Kidney tubule cell (primary cell): Measurements from ENCODE around the gene SP140.

ENCODE experiments used
- DNase-seq: peaks from one replicate; pipeline ENCODE4 v3.0.0-alpha.2; 2018; ENCODE audit warnings: low spot score

The SP140 gene

DNA sequence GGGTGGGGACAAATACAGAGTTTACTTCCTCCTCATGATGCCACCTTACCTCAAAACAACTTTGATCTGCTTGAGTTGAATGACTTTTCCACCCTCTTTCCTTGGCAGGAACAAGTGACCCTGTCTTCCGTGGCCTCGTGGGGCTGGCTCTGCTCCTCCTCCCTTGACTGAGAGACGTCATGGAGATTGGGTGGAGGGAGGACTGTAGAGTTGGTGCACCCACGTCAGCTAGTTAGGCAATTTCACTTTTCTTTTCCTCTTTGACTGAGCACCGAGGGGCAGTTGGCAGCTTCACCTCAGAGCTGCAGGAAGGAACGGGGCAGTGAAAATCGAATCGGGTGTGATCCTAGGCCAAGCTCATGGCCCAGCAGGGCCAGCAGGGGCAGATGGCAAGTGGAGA, at the start of gene SP140:
TSS of gene SP140 (plus strand) at position 251 of the 400 bp plus-strand sequence. CDS start at position 360, 109 bp downstream.
- no peak for DNase-seq

DNA sequence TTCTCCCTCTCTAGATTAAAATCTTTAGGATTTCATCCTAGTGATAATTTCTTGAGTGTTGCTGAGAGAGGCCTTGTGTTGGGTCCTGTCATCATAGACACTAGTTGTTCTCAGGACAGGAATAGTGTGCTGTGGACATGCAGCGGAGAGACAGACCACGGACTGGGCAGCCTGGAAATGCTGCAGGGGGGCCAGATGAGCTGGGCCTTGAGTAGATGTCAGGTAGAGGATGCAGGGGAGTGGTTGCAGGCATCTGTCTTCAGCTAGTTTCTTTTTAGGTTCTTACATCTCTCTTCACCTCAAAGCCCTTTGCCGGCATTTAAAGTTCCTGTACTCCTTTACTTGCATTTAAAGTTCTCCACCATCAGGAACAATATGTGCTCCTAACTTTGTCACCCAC, 48.5 kb upstream of the SP140 start:
- no peak for DNase-seq

DNA sequence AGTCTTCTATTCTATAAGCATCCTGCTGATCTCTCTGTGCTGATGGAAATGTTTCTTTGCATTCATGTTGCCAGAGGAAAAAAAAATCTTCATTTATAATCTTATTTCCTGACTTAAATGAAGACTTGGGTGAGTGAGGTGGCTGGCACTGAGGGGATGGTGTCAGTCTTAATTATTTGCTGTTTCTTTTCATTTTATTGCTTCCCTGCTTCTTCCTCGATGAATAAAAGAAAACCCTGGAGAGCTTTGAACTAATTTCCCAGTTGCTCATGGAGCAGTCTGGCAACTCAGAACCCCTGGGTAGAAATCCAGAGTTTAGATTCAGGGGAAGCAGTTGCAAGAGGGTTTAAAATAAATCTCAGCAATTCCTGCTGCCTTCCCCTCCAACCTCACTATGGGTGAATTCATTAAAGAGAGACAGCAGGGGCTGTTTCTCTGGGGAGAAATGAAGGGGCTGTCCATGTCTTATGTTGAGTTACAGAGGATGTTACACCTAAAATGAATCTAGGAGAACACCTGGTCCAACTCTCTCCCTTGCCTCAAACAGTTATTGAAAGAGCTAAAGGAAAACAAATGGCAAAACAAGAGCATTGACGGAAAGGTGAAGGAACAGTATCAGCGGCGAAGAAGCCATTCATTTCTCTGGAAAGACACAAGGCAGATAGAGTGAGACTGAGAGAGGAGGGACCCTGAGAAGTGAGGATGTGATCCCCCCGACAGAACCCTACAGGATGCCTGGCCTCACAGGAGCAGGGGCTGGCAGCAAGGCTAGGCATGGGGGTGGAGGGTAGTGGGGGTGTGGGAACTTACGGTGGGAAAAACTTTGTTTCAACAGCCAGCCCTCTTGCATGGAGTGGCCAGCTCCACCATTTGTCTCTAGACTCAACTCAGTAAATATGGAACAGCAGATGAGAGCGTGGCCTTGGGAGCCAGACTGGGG, 46.7 kb upstream of the SP140 start:
- no peak for DNase-seq

DNA sequence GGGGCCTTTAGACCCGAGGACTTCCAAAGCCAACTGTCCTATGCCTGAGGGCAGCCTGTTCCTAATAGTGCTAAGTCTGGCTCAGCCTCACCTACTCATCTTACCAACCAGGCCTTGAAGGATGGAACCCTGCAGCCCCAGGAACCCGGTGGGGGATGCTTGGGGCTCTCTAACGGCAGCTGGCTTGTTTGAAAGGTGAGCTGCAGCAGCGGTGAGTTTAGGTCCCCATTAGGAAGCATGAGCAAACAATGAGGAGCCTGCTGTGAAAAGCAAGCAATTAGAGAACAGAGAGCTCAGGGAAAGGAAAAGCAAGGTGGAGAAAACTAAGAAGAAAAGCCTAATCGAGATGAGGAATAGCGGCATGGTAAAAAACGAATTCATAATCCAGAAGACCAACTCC, 45.6 kb upstream of the SP140 start:
- DNase-seq = no peak

DNA sequence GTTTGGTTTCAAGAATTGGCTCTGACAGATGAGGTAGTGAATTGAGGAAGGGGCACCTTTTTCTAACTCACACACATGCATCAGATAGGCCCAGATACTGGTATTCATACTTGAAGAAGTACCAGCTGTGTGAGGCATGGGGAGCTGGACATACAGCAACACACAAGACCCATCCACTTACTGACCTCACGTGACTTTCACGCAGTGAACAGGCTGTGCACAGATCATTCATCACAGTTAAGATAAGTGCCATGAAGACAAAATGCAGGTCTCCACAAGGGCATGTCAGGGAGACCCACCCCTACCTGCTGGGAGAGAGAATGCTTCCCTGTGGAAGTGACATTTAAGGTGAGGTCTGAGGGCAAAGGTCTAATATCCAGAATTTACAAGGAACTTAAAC, 44.3 kb upstream of the SP140 start:
- no peak for DNase-seq

DNA sequence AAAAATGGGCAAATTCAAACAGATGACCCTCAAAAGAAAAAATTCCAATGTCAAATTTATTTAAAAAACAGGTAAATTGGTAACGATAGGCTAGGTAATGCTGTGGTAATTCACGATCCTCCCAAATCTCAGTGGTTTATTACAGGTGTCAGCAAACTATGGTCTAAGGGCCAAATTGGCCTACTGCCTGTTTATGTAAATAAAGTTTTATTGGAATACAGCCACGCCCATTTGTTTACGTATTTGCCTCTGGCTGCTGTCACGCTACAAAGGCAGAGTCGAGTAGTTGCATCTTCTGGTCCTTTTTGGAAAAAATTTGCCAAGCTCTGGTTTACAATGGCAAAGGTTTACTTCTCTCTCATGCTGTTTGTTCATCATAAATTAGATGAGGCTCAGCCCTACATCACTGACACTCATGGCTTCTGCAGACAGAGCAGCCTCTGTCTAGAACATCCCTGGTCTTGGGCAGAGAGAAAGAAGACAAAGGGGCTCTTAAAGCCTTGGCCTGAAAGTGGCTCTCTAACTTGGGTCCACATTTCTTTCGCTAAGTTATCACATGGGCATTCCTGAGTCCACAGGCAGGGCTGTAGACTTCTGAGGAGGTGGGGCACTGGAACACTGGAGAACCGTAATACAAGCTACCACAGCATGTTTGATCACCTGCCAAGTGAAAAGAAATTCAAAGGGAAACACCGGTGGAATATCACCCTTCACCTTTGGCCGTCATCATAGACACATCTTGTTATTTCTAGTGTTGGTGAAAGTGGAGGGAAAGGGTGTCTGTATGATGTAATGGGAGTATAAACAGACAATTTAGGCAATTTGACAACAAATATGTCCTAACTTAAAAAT, 40.6 kb upstream of the SP140 start:
- DNase-seq = peak; percentile 12

DNA sequence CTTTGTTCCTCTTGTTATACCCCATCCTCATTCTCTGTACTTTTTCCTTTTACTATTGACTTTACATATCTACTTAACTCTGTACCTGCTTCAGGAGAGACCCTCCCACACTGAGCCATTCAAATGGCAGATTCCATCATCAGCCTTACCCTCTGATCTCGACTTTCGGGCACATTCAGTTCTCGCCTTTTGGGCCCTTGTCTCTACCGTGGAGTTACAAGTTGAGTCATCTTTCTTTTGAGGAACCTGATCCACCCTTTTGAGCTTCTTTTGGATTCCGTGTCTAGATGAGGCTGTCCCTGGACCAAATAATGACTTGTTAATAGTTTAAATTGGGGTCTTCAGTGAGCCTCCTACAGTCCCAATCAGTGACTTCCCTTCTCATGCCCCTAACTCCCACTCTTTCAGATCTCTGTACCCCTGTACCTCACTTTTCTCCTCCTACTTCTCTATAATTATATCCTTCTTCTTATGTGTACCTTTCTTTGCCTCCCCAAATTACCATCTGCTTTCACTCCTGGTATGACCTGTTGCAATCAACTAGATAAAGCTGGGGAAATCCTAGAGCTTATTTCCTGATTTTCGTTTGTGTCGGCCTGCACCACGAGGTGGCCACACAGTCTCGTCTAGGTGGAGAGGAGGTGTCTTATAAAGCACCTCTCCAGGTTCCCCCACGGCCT, 23.0 kb upstream of the SP140 start:
- DNase-seq = no peak

DNA sequence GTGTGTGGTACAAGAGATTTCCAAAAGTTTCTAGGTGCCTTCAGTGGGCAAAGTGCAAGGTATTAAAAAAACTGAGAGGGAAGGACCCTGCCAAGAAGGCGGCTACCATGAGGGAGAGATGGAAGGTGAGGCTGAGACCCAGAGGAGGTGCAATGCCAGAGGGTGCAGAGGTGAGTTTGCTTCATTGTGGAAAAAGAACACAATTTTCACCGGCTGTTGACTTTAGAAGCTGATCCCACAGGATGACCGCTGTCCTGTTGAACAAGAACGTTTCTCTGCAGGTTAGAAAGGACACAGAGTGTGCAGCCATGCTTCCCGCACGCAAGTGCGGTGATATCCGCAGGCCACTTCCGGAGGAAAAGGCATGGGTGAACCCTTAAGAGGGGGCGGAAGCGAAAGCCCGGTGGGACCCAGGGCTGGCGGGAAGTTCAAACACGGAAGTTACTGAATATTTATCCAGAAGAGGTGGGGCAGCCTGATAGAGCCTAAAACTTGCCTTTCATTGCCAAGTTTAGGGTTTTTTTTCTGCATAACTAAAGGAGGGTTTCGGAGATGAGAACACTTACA, 22.3 kb upstream of the SP140 start:
- no peak for DNase-seq

DNA sequence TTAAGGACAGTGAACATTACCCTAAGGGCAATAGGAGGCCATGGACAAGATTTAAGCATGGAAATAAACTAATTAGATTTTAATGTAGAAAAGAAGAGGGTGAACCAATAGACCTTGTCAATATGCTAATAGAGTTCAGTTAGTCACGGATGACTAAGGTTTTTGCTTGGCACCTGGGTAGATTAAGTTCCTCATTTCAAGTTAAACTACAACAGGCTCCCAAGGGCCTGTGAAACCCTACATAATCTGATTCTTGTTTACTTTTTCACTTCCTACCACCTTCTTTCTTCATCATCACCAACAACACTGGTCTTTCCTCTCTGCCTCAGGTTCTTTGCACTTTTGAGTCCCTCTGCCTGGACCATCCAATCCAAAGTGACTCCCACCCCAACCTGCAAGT, 20.5 kb upstream of the SP140 start:
- peak; percentile 44 for DNase-seq

DNA sequence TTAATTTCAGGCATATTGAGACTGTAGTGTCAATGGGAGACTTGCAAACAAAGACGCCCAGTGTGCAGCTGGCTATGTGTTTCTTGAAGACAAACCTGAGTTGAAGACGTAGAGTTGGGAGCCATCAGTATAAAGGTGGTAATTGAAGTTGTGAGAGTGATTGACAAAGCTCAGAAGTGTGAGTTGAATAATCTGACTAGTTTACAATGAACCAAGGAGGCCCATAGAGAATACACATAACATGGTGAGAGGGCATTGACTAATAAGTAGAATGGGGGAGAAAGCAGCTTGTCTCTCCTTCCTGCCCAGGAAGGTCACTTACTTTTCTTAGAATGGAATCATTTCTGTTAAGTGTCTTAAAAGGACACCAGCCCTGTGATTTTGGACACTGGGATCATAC, 19.8 kb upstream of the SP140 start:
- DNase-seq = no peak

DNA sequence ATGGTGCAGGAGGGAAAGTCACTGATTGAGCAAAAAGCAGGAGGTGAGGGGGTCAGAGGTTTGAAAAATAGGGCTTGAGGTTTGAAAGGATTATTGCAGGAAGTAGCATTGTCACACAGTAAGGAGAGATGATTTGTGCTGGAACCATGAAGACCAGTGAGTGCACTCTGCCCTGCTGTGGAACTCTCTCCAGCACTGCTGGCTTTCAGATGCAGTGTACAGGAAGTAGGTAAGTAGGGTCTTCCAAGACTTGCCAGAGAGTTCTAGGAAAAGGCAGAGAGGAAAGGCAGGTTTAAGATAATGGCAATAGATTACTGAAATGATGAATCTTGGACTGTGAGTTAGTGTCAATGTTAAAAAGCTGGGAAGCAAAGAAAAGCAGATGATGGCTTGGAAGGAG, 17.0 kb upstream of the SP140 start:
- DNase-seq = no peak

DNA sequence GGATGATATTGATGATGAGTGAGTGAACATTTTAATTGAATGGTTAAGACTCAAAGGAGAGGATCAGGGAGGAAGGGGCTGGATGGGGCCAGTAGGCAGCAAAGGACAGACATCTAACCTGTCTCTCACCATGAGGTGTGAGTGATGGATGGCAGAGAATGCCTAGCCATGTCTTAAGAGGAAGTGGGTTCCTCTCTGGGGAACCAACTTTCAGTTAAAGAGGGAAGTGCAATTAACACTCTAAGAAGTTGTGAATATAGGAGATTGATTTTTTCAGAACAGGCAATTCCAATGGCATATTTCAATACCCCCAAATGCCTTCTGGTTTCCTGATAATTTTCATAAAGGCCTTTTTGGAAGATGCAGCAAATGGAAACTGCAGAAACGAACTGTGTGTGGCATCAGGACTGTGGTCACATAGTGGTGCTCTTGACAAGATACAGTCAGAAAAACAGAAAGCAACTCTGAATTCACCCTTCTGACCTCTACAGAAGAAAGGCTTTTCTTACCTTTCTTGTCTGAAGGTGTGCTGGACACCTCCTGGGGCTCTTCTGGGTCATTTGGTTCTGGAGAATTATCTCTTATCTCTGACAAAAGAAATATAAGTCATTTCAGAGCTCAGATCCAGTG, 16.0 kb upstream of the SP140 start:
- DNase-seq = no peak

DNA sequence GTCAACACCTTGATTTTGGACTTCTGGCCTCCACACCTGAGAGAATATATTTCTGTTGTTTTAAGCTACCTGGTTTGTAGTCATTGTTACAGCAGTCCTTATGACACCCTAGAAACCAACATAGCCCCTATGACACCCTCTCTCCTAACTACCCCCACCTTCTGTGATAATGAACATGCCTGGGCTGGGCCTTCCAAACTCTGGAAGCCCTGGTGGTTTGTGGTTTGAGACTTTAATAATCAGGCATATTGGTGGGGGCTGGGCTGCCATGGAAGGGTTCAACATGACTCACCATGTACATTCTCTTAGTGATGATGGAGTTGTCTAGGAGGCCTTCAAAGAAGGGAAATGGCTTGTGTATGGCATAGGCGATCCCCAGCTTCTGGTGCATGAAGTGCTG, 9.0 kb upstream of the SP140 start:
- DNase-seq = no peak

DNA sequence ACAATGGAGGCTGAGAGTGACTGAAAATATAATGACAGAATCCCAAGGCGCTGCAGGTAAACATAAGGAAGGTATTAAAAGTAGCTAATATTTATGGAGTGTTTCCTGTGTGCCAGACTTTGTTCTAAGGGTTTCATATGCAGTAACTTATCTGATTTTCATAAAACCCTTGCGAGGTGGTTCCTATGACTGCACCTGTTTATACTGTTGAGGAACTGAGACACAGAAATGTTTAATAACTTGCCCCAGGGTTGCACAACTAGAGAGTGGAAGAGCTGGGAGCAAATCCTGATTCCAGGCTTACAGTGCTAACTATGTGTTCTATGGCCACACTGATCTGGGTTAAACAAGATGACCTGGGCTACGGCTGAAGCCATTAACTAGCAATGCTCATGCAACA, 8.1 kb upstream of the SP140 start:
- DNase-seq = no peak

DNA sequence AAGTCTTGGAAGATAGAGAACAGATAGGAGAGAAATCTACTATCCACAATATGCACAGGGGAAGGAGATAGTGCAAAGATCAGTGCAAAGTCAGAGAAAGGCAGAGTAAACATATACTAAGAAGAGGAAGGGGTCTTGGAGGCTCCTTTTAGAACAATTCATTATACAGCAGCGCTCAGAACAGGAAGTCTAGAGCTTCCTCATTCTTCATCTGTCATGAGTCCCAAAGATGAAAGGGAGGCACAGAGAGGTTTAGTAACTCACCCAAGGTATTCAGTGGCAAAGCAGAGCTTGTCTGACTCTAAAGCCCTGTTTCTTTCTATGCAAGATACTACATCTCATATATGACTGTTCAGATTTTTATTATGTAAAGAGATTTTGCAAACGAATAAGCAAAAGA, 7.1 kb upstream of the SP140 start:
- DNase-seq = peak; percentile 8

DNA sequence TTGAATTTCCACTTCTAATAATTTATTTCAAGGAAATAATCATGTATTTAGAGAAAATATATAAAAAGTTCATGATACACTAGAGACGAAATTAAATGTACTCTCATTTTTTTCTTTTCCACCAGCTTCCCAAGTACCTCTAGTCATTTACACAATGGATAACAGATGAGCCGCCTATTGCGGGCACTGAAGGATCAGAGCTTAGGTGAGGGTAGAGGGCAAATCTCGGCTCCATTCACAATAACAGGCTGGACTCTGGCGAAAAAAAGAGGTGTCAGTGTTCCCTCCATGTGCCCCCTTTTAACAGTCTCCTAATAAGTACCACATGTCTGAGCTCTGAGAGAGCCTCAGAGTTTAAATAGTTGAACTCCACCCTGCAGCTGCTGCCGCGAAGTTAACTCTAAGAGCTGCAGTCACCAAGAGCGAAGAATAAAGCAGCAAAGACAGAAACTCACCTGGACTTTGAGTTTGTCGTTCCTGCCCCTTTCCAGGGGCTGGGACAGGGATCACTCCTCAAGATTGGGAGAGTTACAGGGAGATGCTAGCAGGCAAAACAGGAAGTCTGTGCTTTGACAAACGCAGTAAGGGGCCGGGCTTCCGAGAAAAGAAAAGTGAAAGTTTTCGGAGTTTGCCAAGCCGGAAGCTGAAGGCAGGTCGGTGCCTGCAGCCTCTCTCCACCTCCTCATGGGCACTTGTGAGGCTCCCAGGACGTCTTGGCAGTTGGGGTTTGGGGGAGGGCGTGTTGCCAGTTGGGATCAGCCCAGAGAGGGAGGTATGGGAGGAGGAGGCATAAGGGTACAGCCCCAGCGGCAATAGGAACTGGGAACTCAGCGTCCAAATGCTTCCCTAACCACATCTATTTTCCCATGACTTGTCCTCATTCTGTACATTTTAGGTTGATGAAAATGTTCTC, 5.9 kb upstream of the SP140 start, which contains the start of gene SP110:
TSS of gene SP110 (minus strand) at position 566 of the 913 bp plus-strand sequence. CDS start 3,057 bp downstream, outside the sequence.
- peak; percentile 92 for DNase-seq

DNA sequence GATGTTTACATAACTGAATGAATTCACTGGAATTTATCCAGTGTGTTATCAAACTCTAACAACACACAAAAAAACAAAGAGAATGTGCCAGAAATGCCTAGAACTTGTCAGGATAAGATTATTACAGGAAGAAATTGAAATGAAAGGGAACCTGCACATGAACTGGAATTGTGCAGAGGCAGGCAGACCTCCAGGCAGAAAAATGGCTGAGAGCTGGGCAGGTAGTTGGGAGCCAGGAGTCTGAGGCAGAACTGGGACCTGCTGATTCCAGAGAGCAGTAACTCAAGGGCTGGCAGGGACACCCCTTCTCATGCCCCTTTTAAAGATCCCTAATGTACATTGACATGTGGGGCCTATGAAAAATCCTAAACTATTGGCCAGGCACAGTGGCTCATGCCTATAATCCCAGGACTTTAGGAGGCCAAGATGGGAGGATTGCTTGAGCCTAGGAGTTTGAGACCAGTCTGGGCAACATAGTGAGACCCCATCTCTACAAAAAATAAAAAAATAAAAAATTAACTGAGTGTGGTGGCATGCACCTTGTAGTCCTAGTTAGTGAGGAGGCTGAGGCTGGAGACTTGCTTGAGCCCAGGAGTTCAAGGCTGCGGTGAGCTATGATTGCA, 5.1 kb upstream of the SP140 start:
- no peak for DNase-seq

DNA sequence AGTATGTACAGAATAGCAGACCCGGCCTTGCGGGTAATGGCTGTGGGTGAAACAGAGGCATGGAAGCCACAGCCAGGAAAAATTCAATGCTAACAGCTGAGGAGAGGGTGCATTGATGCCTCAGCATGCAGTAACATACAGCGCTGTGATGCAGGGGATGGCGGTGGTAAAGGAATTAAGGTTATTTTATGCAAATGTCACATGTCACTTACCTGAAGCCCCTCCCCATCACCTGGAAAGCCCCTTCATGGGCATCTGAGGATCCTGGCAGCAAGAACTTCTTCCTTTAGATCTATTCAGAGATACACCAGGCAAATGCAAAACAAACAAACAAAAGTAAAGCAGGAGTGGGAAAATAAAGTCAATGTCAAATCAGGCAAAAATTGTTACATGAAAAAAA, 4.0 kb upstream of the SP140 start:
- DNase-seq = no peak

DNA sequence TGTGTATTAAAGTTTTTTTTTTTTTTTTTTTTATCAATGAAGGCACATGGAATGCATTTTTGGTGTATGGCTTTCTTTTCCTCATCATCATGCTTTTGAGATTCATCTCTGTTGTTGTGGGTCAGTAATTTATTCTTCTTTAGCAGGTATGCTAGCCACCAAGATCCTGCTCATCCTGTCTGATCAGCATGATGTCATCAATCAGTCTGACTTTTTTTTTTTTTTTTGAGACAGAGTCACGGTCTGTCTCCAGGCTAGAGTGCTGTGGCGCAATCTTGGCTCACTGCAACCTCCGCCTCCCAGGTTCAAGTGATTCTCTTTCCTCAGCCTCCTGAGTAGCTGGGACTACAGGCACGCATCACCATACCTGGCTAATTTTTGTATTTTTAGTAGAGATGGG, 2.7 kb upstream of the SP140 start:
- peak; percentile 75 for DNase-seq

DNA sequence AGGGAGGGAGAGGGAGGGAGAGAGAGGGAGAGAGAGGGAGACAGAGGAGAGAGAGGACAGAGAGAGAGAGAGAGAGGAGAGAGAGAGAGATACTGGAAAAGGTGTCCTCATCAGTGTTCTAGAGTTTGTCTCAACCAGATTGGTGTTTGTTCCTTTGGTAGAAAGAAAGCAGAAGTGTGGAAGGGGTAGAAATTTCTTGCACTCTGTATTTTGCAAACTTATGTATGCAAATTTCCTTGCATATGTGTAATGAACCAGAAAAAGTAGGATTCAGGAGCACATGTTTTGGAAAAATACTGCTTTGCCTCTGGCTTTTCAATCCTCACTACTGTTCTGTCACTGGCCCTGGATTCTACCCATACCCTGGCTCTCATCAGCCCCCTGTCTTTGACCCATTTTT, 1.1 kb upstream of the SP140 start:
- no peak for DNase-seq
